Kidney (tissue), 14 donors: ENCODE measurements around the gene PRUNE2. TPM values are rescaled to one million over a fixed set of nuclear protein-coding genes. Genes with fewer than 3 reads are reported as not detected.
A peak's percentile ranks its signal among the peaks of the same experiment; 100 is the strongest.

Source experiments
- DNase-seq, 5 donors: peaks; one replicate each; pipeline ENCODE4 v3.0.0-alpha.2; 2013 to 2020
- FAIRE-seq: peaks from 2 replicates; lab custom pipeline; 2012; peaks lifted over from hg19 to GRCh38; lab: Jason Lieb, UNC
- H3K27ac ChIP-seq, 2 donors: one replicate each; pipeline ENCODE4 v1.7.0; 2013; ENCODE audit warnings: low read depth in 2 of 2, low read length in 2 of 2, inconsistent platforms in 1 of 2
- H3K27me3 ChIP-seq: one replicate; pipeline ENCODE4 v1.7.1; 2013; ENCODE audit warnings: low read length, inconsistent platforms; ENCODE audit not compliant: control insufficient read depth, insufficient read depth
- H3K36me3 ChIP-seq, 3 donors: one replicate each; pipeline versions ENCODE4 v1.7.0 to v1.7.1; 2013; ENCODE audit warnings: low read length in 3 of 3, control low read depth in 1 of 3, inconsistent platforms in 1 of 3; ENCODE audit not compliant: insufficient read depth in 3 of 3, control insufficient read depth in 2 of 3
- H3K4me1 ChIP-seq, 3 donors: one replicate each; pipeline versions ENCODE4 v1.7.0 to v1.7.1; 2013; ENCODE audit warnings: low read length in 3 of 3, inconsistent platforms in 1 of 3, low read depth in 1 of 3; ENCODE audit not compliant: control insufficient read depth in 2 of 3, insufficient read depth in 2 of 3
- H3K4me3 ChIP-seq, 3 donors: one replicate each; pipeline versions ENCODE4 v1.7.0 to v1.8.1; 2013; ENCODE audit warnings: low read length in 3 of 3, control low read depth in 1 of 3, inconsistent platforms in 1 of 3
- H3K9ac ChIP-seq, 3 donors: one replicate each; pipeline versions ENCODE4 v1.7.0 to v1.7.1; 2013; ENCODE audit warnings: low read length in 3 of 3, control low read depth in 1 of 3, inconsistent platforms in 1 of 3
- H3K9me3 ChIP-seq, 3 donors: one replicate each; pipeline versions ENCODE4 v1.7.0 to v1.7.1; 2013; ENCODE audit warnings: low read length in 3 of 3, control low read depth in 1 of 3, inconsistent platforms in 1 of 3; ENCODE audit not compliant: control insufficient read depth in 2 of 3, insufficient read depth in 1 of 3
- CTCF ChIP-seq: IDR thresholded peaks from 3 replicates; pipeline ENCODE4 v1.5.1; 2012; ENCODE audit warnings: mild to moderate bottlenecking, moderate library complexity, borderline replicate concordance; ENCODE audit not compliant: insufficient read depth; ENCODE audit errors: extremely low read depth
- intact Hi-C: fragments of 100-400 bp; cut with DNase I; formaldehyde crosslinking; loops from one replicate; pipeline ENCODE4 v1.11.1; 2022
- polyA plus RNA-seq: library from polyadenylated mRNA; stranded (reverse); fragments of 350-450 nt; fragmentation: Illumina TruSeq; extraction: RNeasy Lipid Tissue Mini Kit (QIAGEN cat#74804); gene quantifications from one replicate; pipeline ENCODE4 v1.2.3, GENCODE V29; 2014; ENCODE audit warnings: low read depth, low replicate concordance; ENCODE audit not compliant: insufficient read depth
- total RNA-seq: library from RNA; stranded (reverse); fragmentation: NEBNext Ultra II Directional; extraction: Animal tissue kit (Norgen Biotek cat#: 25700); gene quantifications from one replicate; pipeline ENCODE4 v1.2.1, GENCODE V29; 2021
- donor health status: control.
- donor health status: control.
- donor health status: control.
- donor health status: control.
- donor health status: control.
- donor health status: DM: yes; HTN: yes; CAD: no.
- donor health status: Normal renal cell carcinoma (clear cell type).

Gene PRUNE2
- total and polyA plus RNA-seq, 2 donors from 2014 or later = 12.6 to 65.1 TPM

- Histone ChIP-seq H3K36me3 (no peaks in the 10 kb centered on the region), H3K9me3 (no peaks in the 10 kb centered on the region), H3K9ac (no peak overlapping the region), H3K27me3 (no peaks in the 10 kb centered on the region), H3K27ac (no peak overlapping the region), H3K4me1 (peaks cover 0 to 3% (median 2%) of the 10 kb centered on the region in 3 donors), H3K4me3 (no peak overlapping the region)
- intact Hi-C loops = no loop called here
- FAIRE-seq (peak; percentile 37), DNase-seq (peak in 1 of 5 donors; percentile 34)
- peak; percentile 31 for TF ChIP-seq CTCF
These were observed 144.5 kb downstream of the PRUNE2 start for GRCh38 chr9:76761448-76761847.

- no peaks in the 10 kb centered on the region for H3K36me3 ChIP-seq
- FAIRE-seq (no peak), DNase-seq (no peak)
- no peak overlapping the region for H3K4me3 ChIP-seq
- H3K9me3 ChIP-seq = no peaks in the 10 kb centered on the region
- intact Hi-C loops = no loop called here
- no peak for TF ChIP-seq CTCF
- no peak overlapping the region for H3K27ac ChIP-seq
- peaks cover 0 to 4% (median 3%) of the 10 kb centered on the region in 3 donors for H3K4me1 ChIP-seq
- H3K9ac ChIP-seq = no peak overlapping the region
- no peaks in the 10 kb centered on the region for H3K27me3 ChIP-seq
These were observed 146.2 kb downstream of the PRUNE2 start for GRCh38 chr9:76759732-76760131.

GRCh38 chr9:76758476-76758875, 147.4 kb downstream of the PRUNE2 start:
- no peak for FAIRE-seq
- no peak for DNase-seq
- no peaks in the 10 kb centered on the region for H3K27me3 ChIP-seq
- H3K36me3 ChIP-seq = no peaks in the 10 kb centered on the region
- no peak overlapping the region for H3K9ac ChIP-seq
- H3K4me3 ChIP-seq = no peak overlapping the region
- H3K9me3 ChIP-seq = no peaks in the 10 kb centered on the region
- intact Hi-C loops = no loop called here
- H3K4me1 ChIP-seq = peaks cover 0 to 4% (median 3%) of the 10 kb centered on the region in 3 donors
- no peak for TF ChIP-seq CTCF
- no peak overlapping the region for H3K27ac ChIP-seq
